ENCODE results near the gene LONRF3.
"Not testable (repeated sequence)": the region's sequence is repeated elsewhere in the genome, so short reads cannot be mapped to it uniquely, and the experiment has no call there.

Gene LONRF3

GRCh38 chrX:119015407-119016237 lies 41.2 kb downstream of the LONRF3 start:
- no peak overlapping the region for H2BK120ac ChIP-seq (ENCODE audit: insufficient read depth, low read length, poor library complexity)
- peaks cover 0 to 2% of the 10 kb centered on the region in 2 experiments for H3K4me1 ChIP-seq (ENCODE audit: control insufficient read depth in 1 of 2, insufficient read depth in 2 of 2, low read length in 2 of 2)
- no peak overlapping the region for H4K91ac ChIP-seq (ENCODE audit: low read depth, low read length)
- H4K8ac ChIP-seq (ENCODE audit: low read depth, low read length), result no peak overlapping the region
- H2BK12ac ChIP-seq (ENCODE audit: low read length), result no peak overlapping the region
- peak; percentile 85 to 94 for DNase-seq
- no peak overlapping the region for H3K4ac ChIP-seq (ENCODE audit: low read depth, low read length)
- H3K18ac ChIP-seq (ENCODE audit: low read length), result no peak overlapping the region
- no peaks in the 10 kb centered on the region for H3K79me2 ChIP-seq (ENCODE audit: control insufficient read depth, insufficient read depth, low read length, poor library complexity)
- no peak overlapping the region for H3K4me3 ChIP-seq (ENCODE audit: low read depth, low read length)
- H3K14ac ChIP-seq (ENCODE audit: low read length), result no peak overlapping the region
- no peak overlapping the region for H3K27ac ChIP-seq (ENCODE audit: low read depth, low read length)
- no peak overlapping the region for H3K23ac ChIP-seq (ENCODE audit: low read length)
- no CpG with 5 or more reads among the region's 7 CpGs for WGBS (ENCODE audit: extremely low coverage, insufficient coverage, insufficient read length)
- no peak overlapping the region for H2AK5ac ChIP-seq (ENCODE audit: low read length)
- no peak overlapping the region for H2BK5ac ChIP-seq (ENCODE audit: low read depth, low read length, poor library complexity)
- H3K27me3 ChIP-seq (ENCODE audit: insufficient read depth, low read length), result no peaks in the 10 kb centered on the region
- H4K12ac ChIP-seq (ENCODE audit: low read depth, low read length), result no peak overlapping the region
- no peak overlapping the region for H2AFZ ChIP-seq (ENCODE audit: insufficient read depth, low read length, poor library complexity)
- H3K9ac ChIP-seq (ENCODE audit: low read length), result no peak overlapping the region
- H3K36me3 ChIP-seq (ENCODE audit: control insufficient read depth in 1 of 2, insufficient read depth in 2 of 2, low read length in 2 of 2), result no peaks in the 10 kb centered on the region
- H3K4me2 ChIP-seq (ENCODE audit: low read length), result no peak overlapping the region
- H3K79me1 ChIP-seq (ENCODE audit: low read length), result no peaks in the 10 kb centered on the region
- peaks cover 2% of the 10 kb centered on the region for H3K9me3 ChIP-seq (ENCODE audit: insufficient read depth, low read depth, low read length)

- H3K79me1 ChIP-seq (ENCODE audit: low read length), result no peaks in the 10 kb centered on the region
- DNase-seq, result no peak
- H2BK120ac ChIP-seq (ENCODE audit: insufficient read depth, low read length, poor library complexity), result no peak overlapping the region
- no peak overlapping the region for H4K8ac ChIP-seq (ENCODE audit: low read depth, low read length)
- no peaks in the 10 kb centered on the region for H3K79me2 ChIP-seq (ENCODE audit: control insufficient read depth, insufficient read depth, low read length, poor library complexity)
- no peak overlapping the region for H3K9ac ChIP-seq (ENCODE audit: low read length)
- H3K4ac ChIP-seq (ENCODE audit: low read depth, low read length), result no peak overlapping the region
- no peaks in the 10 kb centered on the region for H3K36me3 ChIP-seq (ENCODE audit: control insufficient read depth in 1 of 2, insufficient read depth in 2 of 2, low read length in 2 of 2)
- H3K4me3 ChIP-seq (ENCODE audit: low read depth, low read length), result no peak overlapping the region
- no peak overlapping the region for H2AFZ ChIP-seq (ENCODE audit: insufficient read depth, low read length, poor library complexity)
- H3K9me3 ChIP-seq (ENCODE audit: insufficient read depth, low read depth, low read length), result peaks cover 2% of the 10 kb centered on the region
- H2BK12ac ChIP-seq (ENCODE audit: low read length), result no peak overlapping the region
- H3K4me1 ChIP-seq (ENCODE audit: control insufficient read depth in 1 of 2, insufficient read depth in 2 of 2, low read length in 2 of 2), result peaks cover 0 to 2% of the 10 kb centered on the region in 2 experiments
- H2BK5ac ChIP-seq (ENCODE audit: low read depth, low read length, poor library complexity), result no peak overlapping the region
- no peak overlapping the region for H3K14ac ChIP-seq (ENCODE audit: low read length)
- no peak overlapping the region for H3K4me2 ChIP-seq (ENCODE audit: low read length)
- no peak overlapping the region for H3K23ac ChIP-seq (ENCODE audit: low read length)
- no peak overlapping the region for H2AK5ac ChIP-seq (ENCODE audit: low read length)
- no peak overlapping the region for H4K91ac ChIP-seq (ENCODE audit: low read depth, low read length)
- no peak overlapping the region for H3K27ac ChIP-seq (ENCODE audit: low read depth, low read length)
- H3K27me3 ChIP-seq (ENCODE audit: insufficient read depth, low read length), result no peaks in the 10 kb centered on the region
- no CpG with 5 or more reads among the region's 1 CpG for WGBS (ENCODE audit: extremely low coverage, insufficient coverage, insufficient read length)
- no peak overlapping the region for H4K12ac ChIP-seq (ENCODE audit: low read depth, low read length)
- H3K18ac ChIP-seq (ENCODE audit: low read length), result no peak overlapping the region
Measured at GRCh38 chrX:119017077-119017476, 42.7 kb downstream of the LONRF3 start.

GRCh38 chrX:119025900-119026299 lies 51.5 kb downstream of the LONRF3 start:
- no peak overlapping the region for H4K12ac ChIP-seq (ENCODE audit: low read depth, low read length)
- no peak overlapping the region for H2AFZ ChIP-seq (ENCODE audit: insufficient read depth, low read length, poor library complexity)
- no peak overlapping the region for H4K91ac ChIP-seq (ENCODE audit: low read depth, low read length)
- no peak overlapping the region for H3K4ac ChIP-seq (ENCODE audit: low read depth, low read length)
- H3K79me1 ChIP-seq (ENCODE audit: low read length), result no peaks in the 10 kb centered on the region
- no peaks in the 10 kb centered on the region for H3K9me3 ChIP-seq (ENCODE audit: insufficient read depth, low read depth, low read length)
- no peak overlapping the region for H2BK120ac ChIP-seq (ENCODE audit: insufficient read depth, low read length, poor library complexity)
- H3K27me3 ChIP-seq (ENCODE audit: insufficient read depth, low read length), result no peaks in the 10 kb centered on the region
- no peaks in the 10 kb centered on the region for H3K79me2 ChIP-seq (ENCODE audit: control insufficient read depth, insufficient read depth, low read length, poor library complexity)
- no peak overlapping the region for H3K4me3 ChIP-seq (ENCODE audit: low read depth, low read length)
- H3K27ac ChIP-seq (ENCODE audit: low read depth, low read length), result no peak overlapping the region
- H3K9ac ChIP-seq (ENCODE audit: low read length), result no peak overlapping the region
- no peaks in the 10 kb centered on the region for H3K36me3 ChIP-seq (ENCODE audit: control insufficient read depth in 1 of 2, insufficient read depth in 2 of 2, low read length in 2 of 2)
- H4K8ac ChIP-seq (ENCODE audit: low read depth, low read length), result no peak overlapping the region
- H3K18ac ChIP-seq (ENCODE audit: low read length), result no peak overlapping the region
- no peak overlapping the region for H2BK12ac ChIP-seq (ENCODE audit: low read length)
- no CpG with 5 or more reads among the region's 5 CpGs for WGBS (ENCODE audit: extremely low coverage, insufficient coverage, insufficient read length)
- DNase-seq, result peak; percentile 42 to 54
- no peak overlapping the region for H3K23ac ChIP-seq (ENCODE audit: low read length)
- no peak overlapping the region for H3K4me2 ChIP-seq (ENCODE audit: low read length)
- no peaks in the 10 kb centered on the region for H3K4me1 ChIP-seq (ENCODE audit: control insufficient read depth in 1 of 2, insufficient read depth in 2 of 2, low read length in 2 of 2)
- no peak overlapping the region for H2BK5ac ChIP-seq (ENCODE audit: low read depth, low read length, poor library complexity)
- no peak overlapping the region for H3K14ac ChIP-seq (ENCODE audit: low read length)
- H2AK5ac ChIP-seq (ENCODE audit: low read length), result no peak overlapping the region

- not testable (repeated sequence) for H3K4me3 ChIP-seq (ENCODE audit: low read depth, low read length); H4K91ac ChIP-seq (ENCODE audit: low read depth, low read length); H4K8ac ChIP-seq (ENCODE audit: low read depth, low read length); H3K79me2 ChIP-seq (ENCODE audit: control insufficient read depth, insufficient read depth, low read length, poor library complexity); H3K14ac ChIP-seq (ENCODE audit: low read length); DNase-seq; H4K12ac ChIP-seq (ENCODE audit: low read depth, low read length); H3K4ac ChIP-seq (ENCODE audit: low read depth, low read length); H3K27me3 ChIP-seq (ENCODE audit: insufficient read depth, low read length); H2BK5ac ChIP-seq (ENCODE audit: low read depth, low read length, poor library complexity); H3K27ac ChIP-seq (ENCODE audit: low read depth, low read length); H3K36me3 ChIP-seq (ENCODE audit: control insufficient read depth in 1 of 2, insufficient read depth in 2 of 2, low read length in 2 of 2); H3K4me2 ChIP-seq (ENCODE audit: low read length); H3K9ac ChIP-seq (ENCODE audit: low read length); H3K79me1 ChIP-seq (ENCODE audit: low read length); H2BK120ac ChIP-seq (ENCODE audit: insufficient read depth, low read length, poor library complexity); H2AK5ac ChIP-seq (ENCODE audit: low read length); H2BK12ac ChIP-seq (ENCODE audit: low read length); H2AFZ ChIP-seq (ENCODE audit: insufficient read depth, low read length, poor library complexity); H3K18ac ChIP-seq (ENCODE audit: low read length); H3K9me3 ChIP-seq (ENCODE audit: insufficient read depth, low read depth, low read length); H3K23ac ChIP-seq (ENCODE audit: low read length); H3K4me1 ChIP-seq (ENCODE audit: control insufficient read depth in 1 of 2, insufficient read depth in 2 of 2, low read length in 2 of 2)
- WGBS (ENCODE audit: extremely low coverage, insufficient coverage, insufficient read length), result no CpG with 5 or more reads among the region's 2 CpGs
Measured at GRCh38 chrX:119026344-119026743, 51.9 kb downstream of the LONRF3 start.

Data from trophoblast cell (in vitro differentiated cells and primary cell).